Nephron (organoid): ENCODE data around the gene MC1R.

ENCODE experiments used
- H3K27ac Mint-ChIP-seq, 3 experiments: 2 replicates each; pipeline ENCODE4 v1.8.0; 2020; ENCODE audit warnings: mixed read lengths in 3 of 3, mild to moderate bottlenecking in 2 of 3, moderate library complexity in 1 of 3
- H3K27me3 Mint-ChIP-seq: 2 replicates; pipeline ENCODE4 v1.8.0; 2021; ENCODE audit warnings: low read depth, mild to moderate bottlenecking, moderate library complexity, mixed read lengths
- H3K36me3 Mint-ChIP-seq: 2 replicates; pipeline ENCODE4 v1.8.0; 2020; ENCODE audit warnings: low read depth, mixed read lengths
- H3K4me1 Mint-ChIP-seq: 2 replicates; pipeline ENCODE4 v1.8.0; 2020; ENCODE audit warnings: mixed read lengths
- H3K4me3 Mint-ChIP-seq, 3 experiments: 2 replicates each; pipeline ENCODE4 v1.8.0; 2020; ENCODE audit warnings: mild to moderate bottlenecking in 3 of 3, mixed read lengths in 3 of 3, moderate library complexity in 2 of 3
- H3K9me3 Mint-ChIP-seq: 2 replicates; pipeline ENCODE4 v1.8.0; 2020; ENCODE audit warnings: mixed read lengths
- TF ChIP-seq, protein P1 (sequence below), 3 experiments: fragments of 200-600 bp; sonication (generic); IDR thresholded peaks; one replicate each; pipeline ENCODE4 v1.5.0; 2021; ENCODE audit warnings: antibody characterized with exemption in 3 of 3; ENCODE audit not compliant: unreplicated experiment in 3 of 3

Gene MC1R

DNA sequence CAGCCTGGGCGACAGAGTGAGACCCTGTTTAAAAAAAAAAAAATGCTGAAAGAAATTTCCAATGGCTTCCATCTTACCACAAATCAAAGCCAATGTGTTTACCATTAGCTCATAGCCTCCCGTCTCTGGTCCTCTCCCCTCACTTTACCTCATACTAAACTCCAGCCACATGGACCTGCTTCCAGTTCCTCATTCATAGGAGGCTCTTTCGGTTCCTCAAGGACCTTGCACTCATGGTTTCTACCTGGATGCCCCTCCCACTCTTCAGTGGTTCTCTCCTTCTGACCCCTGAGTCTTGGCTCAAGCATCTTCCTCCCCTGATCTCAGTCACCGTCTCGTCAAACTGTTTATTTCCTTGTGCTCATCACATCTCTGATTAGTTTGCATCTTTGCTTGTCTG lies 26.1 kb downstream of the MC1R start:
- H3K4me1 Mint-ChIP-seq = no peaks in the 10 kb centered on the region
- H3K4me3 Mint-ChIP-seq = no peak overlapping the region
- no peak overlapping the region for H3K27ac Mint-ChIP-seq
- H3K27me3 Mint-ChIP-seq = peaks cover 39% of the 10 kb centered on the region
- TF ChIP-seq, protein P1, sequence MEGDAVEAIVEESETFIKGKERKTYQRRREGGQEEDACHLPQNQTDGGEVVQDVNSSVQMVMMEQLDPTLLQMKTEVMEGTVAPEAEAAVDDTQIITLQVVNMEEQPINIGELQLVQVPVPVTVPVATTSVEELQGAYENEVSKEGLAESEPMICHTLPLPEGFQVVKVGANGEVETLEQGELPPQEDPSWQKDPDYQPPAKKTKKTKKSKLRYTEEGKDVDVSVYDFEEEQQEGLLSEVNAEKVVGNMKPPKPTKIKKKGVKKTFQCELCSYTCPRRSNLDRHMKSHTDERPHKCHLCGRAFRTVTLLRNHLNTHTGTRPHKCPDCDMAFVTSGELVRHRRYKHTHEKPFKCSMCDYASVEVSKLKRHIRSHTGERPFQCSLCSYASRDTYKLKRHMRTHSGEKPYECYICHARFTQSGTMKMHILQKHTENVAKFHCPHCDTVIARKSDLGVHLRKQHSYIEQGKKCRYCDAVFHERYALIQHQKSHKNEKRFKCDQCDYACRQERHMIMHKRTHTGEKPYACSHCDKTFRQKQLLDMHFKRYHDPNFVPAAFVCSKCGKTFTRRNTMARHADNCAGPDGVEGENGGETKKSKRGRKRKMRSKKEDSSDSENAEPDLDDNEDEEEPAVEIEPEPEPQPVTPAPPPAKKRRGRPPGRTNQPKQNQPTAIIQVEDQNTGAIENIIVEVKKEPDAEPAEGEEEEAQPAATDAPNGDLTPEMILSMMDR (IDR thresholded peaks at IDR 0.05; ENCODE audit: unreplicated experiment in 3 of 3) = no peak
- H3K9me3 Mint-ChIP-seq = no peaks in the 10 kb centered on the region
- H3K36me3 Mint-ChIP-seq = no peaks in the 10 kb centered on the region

DNA sequence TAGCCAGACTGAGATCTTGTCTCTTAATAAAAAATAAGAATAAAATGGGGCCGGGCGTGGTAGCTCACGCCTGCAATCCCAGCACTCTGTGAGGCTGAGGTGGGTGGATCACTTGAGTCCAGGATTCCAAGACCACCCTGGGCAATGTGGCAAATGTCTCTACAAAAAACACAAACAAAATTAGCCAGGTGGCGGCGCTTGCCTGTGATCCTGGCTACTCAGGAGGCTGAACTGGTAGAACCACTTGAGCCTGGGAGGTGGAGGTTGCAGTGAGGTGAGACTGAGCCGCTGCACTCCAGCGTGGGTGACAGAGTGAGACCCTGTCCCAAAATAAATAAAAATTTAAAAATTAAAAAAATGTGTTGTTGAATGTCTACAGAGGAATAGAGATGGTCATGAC lies 27.0 kb downstream of the MC1R start:
- Mint-ChIP-seq H3K4me3 (no peak overlapping the region), H3K36me3 (no peaks in the 10 kb centered on the region), H3K9me3 (no peaks in the 10 kb centered on the region), H3K4me1 (no peaks in the 10 kb centered on the region), H3K27ac (no peak overlapping the region), H3K27me3 (peaks cover 39% of the 10 kb centered on the region)
- TF ChIP-seq, protein P1 (IDR thresholded peaks at IDR 0.05; ENCODE audit: unreplicated experiment in 3 of 3) = no peak

DNA sequence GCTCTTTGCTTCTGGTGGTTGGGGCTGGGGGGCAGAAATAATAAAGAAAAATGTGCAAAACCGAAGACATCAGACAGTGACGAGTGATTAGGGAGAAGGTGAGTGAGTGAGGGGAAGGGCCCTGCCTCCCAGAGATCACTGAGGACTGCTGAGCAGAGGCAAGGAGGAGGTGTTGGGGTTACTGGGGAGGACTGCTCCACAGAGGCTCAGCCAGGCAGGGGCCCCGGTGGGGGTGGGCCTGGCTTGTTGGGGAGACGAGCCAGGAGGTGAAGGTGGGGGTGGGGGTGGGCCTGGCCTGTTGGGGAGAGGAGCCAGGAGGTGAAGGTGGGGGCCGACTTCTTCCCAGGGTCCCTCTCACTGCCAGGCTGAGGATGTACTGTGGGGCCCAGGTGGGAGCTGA lies 27.9 kb downstream of the MC1R start:
- Mint-ChIP-seq H3K4me3 (peak overlapping the region in 2 of 3 experiments; percentile 73 to 76), H3K27me3 (peaks cover 39% of the 10 kb centered on the region), H3K27ac (no peak overlapping the region), H3K9me3 (no peaks in the 10 kb centered on the region), H3K36me3 (no peaks in the 10 kb centered on the region), H3K4me1 (no peaks in the 10 kb centered on the region)
- TF ChIP-seq, protein P1 (IDR thresholded peaks at IDR 0.05; ENCODE audit: unreplicated experiment in 3 of 3) = no peak

DNA sequence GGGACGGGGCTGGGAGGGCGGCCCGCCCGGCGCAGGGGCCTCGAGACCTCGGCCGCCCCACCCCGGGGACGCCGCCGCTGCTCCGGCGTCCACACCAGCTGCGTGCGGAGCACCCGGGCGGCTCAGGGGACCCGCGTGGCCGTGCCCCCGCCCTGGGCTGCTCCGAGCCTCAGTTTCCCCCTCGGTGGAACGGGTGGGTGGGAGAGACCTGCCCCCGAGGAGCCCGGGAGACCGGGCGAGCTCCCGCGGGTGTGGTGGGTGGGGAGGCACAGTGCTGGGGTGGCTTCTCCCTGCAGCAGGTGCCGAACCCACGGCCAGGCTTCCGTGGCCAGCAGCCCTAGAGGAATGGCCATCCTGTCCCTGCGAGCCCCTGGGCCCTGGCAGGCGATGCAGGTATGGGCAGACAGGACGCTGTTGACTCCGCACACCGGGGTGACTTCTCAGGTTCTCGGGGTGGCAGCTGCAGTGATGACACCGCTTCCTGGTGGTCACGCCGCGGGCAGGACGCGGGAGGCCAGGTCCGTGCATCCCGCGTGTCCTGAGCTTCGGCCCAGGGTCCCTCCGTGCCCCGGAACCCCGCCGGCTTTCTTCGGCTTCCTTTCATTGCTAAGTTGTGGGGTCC lies 30.6 kb downstream of the MC1R start:
- peaks cover 31% of the 10 kb centered on the region for H3K27me3 Mint-ChIP-seq
- H3K27ac Mint-ChIP-seq = no peak overlapping the region
- H3K36me3 Mint-ChIP-seq = no peaks in the 10 kb centered on the region
- H3K9me3 Mint-ChIP-seq = no peaks in the 10 kb centered on the region
- H3K4me3 Mint-ChIP-seq = peak overlapping the region; percentile 85 to 88 (median 86)
- TF ChIP-seq, protein P1 (IDR thresholded peaks at IDR 0.05; ENCODE audit: unreplicated experiment in 3 of 3) = no peak
- no peaks in the 10 kb centered on the region for H3K4me1 Mint-ChIP-seq

DNA sequence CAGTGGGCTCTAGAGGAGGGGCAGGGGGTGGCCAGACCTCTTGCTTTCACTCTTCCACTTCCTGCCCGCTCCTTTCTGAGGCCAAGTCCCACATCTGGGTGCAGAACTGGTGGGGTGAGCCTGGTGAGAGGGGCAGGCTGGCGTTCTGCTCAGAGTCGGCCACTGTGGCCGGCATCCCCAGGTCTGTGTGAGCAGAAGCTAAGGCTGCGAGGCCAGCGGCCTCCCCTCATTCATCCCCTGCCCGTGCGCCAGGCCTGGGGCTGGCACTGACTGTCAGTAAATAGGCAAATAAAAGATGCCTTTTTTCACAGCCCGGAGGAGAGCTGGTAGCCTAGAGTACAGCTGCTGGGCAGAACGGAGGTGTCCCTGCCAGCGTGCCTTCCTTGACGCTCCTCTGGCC lies 31.1 kb downstream of the MC1R start:
- Mint-ChIP-seq H3K4me3 (peak overlapping the region; percentile 85 to 88 (median 86)), H3K9me3 (no peaks in the 10 kb centered on the region), H3K36me3 (no peaks in the 10 kb centered on the region), H3K27me3 (peaks cover 27% of the 10 kb centered on the region), H3K27ac (no peak overlapping the region), H3K4me1 (no peaks in the 10 kb centered on the region)
- TF ChIP-seq, protein P1 (IDR thresholded peaks at IDR 0.05; ENCODE audit: unreplicated experiment in 3 of 3) = no peak

DNA sequence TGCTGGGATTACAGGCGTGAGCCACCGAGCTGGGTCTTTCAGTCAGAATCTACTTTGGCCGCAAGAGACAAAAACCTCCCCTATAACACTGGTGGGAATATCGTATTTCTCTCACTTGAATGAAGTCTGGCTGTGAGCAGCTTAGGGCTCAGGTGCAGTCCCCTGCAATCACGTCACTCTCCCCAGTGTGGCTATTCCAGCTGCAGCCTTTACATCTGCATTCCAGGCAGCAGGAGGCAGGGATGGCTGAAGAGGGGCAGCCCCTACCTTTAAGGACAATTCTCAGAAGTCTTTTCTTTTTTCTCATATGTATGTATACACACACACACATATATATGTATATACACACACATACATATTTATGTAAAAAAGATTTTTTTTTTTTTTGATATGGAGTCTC lies 32.8 kb downstream of the MC1R start:
- Mint-ChIP-seq H3K9me3 (no peaks in the 10 kb centered on the region), H3K27me3 (peaks cover 11% of the 10 kb centered on the region)

More for the DNA sequence above, 32.8 kb downstream of the MC1R start:
- TF ChIP-seq, protein P1 (IDR thresholded peaks at IDR 0.05; ENCODE audit: unreplicated experiment in 3 of 3) = no peak
- Mint-ChIP-seq H3K4me1 (no peaks in the 10 kb centered on the region), H3K4me3 (peak overlapping the region; percentile 74 to 87 (median 83)), H3K27ac (no peak overlapping the region), H3K36me3 (peaks cover 4% of the 10 kb centered on the region)
